Esophagus muscularis mucosa (tissue), 4 donors: ENCODE data around the gene KCNE1.
"Not testable (repeated sequence)": the region's sequence is repeated elsewhere in the genome, so short reads cannot be mapped to it uniquely, and the experiment has no call there.

Source experiments
- EP300 ChIP-seq: sonication (generic); formaldehyde crosslinking; IDR thresholded peaks from one replicate; pipeline ENCODE4 v1.6.1; 2017; ENCODE audit warnings: antibody characterized with exemption
- POLR2A ChIP-seq: fragments of 450-650 bp; IDR thresholded peaks from one replicate; pipeline ENCODE4 v1.6.1; 2017; ENCODE audit warnings: antibody characterized with exemption, moderate library complexity, mild to moderate bottlenecking, low read depth
- POLR2AphosphoS5 ChIP-seq, 2 donors: sonication (generic); formaldehyde crosslinking; IDR thresholded peaks; one replicate each; pipeline ENCODE4 v1.6.1; 2017; ENCODE audit warnings: antibody characterized with exemption in 2 of 2
- TF ChIP-seq, protein P1 (sequence below), 3 experiments: fragments of 200-600 bp in 2 of 3; fragments of 450-650 bp in 1 of 3; sonication (generic) in 2 of 3; IDR thresholded peaks; one replicate each; pipeline ENCODE4 v1.5.1; 2017 to 2019; ENCODE audit warnings: antibody characterized with exemption in 3 of 3, mild to moderate bottlenecking in 2 of 3, moderate library complexity in 1 of 3

DNA sequence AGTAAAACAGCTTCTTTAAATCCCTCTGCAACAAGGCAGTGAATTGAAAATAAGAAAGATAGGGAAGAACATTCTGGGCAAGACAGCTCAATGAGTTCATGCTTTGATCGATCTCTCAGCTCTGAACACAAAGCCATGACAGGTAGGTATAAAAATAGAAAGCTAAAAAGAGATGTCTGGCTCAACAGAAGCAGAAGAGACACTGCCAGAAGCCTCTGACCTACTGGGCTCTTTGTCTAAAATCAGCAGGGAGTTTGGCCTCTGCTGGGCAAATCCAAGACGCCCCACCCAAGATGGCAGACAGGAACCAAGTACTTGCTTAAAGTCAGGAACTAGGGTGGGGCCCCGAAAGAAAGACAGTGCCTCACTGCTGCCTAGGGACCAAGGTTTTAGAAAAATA, 44.7 kb downstream of the KCNE1 start:
- TF ChIP-seq, protein P1, sequence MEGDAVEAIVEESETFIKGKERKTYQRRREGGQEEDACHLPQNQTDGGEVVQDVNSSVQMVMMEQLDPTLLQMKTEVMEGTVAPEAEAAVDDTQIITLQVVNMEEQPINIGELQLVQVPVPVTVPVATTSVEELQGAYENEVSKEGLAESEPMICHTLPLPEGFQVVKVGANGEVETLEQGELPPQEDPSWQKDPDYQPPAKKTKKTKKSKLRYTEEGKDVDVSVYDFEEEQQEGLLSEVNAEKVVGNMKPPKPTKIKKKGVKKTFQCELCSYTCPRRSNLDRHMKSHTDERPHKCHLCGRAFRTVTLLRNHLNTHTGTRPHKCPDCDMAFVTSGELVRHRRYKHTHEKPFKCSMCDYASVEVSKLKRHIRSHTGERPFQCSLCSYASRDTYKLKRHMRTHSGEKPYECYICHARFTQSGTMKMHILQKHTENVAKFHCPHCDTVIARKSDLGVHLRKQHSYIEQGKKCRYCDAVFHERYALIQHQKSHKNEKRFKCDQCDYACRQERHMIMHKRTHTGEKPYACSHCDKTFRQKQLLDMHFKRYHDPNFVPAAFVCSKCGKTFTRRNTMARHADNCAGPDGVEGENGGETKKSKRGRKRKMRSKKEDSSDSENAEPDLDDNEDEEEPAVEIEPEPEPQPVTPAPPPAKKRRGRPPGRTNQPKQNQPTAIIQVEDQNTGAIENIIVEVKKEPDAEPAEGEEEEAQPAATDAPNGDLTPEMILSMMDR (IDR thresholded peaks at IDR 0.05), result not testable (repeated sequence)
- not testable (repeated sequence) for TF ChIP-seq POLR2AphosphoS5 (IDR thresholded peaks at IDR 0.05); POLR2A; EP300
